Measurements from ENCODE around the gene CETN3.

- TF ChIP-seq, protein P1, sequence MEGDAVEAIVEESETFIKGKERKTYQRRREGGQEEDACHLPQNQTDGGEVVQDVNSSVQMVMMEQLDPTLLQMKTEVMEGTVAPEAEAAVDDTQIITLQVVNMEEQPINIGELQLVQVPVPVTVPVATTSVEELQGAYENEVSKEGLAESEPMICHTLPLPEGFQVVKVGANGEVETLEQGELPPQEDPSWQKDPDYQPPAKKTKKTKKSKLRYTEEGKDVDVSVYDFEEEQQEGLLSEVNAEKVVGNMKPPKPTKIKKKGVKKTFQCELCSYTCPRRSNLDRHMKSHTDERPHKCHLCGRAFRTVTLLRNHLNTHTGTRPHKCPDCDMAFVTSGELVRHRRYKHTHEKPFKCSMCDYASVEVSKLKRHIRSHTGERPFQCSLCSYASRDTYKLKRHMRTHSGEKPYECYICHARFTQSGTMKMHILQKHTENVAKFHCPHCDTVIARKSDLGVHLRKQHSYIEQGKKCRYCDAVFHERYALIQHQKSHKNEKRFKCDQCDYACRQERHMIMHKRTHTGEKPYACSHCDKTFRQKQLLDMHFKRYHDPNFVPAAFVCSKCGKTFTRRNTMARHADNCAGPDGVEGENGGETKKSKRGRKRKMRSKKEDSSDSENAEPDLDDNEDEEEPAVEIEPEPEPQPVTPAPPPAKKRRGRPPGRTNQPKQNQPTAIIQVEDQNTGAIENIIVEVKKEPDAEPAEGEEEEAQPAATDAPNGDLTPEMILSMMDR (IDR thresholded peaks at IDR 0.05) = no peak
- no peak for TF ChIP-seq POLR2A (IDR thresholded peaks at IDR 0.05)
Measured at GRCh38 chr5:90418214-90418613, 8.7 kb upstream of the CETN3 start.

All from body of pancreas (tissue), 4 donors.